ENCODE data around the gene OSBPL9.

DNA sequence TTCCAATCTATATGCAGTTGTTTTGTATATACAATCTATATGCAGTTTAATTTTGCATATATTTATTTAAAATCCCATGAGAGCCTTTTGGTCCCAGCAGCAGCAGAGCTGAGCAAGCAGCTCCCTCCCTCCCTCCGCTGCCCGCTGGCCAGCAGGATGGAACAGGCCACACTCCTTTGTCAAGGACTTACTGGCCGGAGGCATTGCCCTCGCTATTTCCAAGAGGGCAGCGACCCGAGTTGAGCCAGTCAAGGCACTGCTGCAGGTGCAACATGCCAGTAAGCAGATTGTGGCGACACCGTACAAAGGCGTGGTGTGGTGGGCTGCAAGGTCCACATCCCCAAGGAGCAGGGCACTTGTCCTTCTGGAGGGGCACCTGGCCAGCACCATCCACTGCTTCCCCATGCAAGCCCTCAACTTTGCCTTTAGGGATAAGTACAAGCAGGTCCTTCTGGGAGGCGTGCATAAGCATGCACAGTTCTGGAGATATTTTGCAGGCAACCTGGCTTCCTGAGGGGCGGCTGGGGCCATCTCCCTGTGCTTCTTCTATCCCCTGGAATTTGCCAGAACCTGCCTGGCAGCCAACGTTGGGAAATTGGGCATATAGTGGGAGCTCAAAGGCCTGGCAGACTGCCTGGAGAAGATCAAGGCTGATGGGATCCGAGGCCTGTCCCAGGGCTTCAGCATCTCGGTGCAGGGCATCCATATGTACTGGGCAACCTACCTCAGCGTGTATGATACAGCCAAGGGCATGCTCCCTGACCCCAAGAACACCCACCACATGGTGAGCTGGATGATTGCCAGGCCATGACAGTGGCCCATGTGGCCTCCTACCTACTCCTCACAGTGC, 92.2 kb downstream of the OSBPL9 start:
- TF ChIP-seq CTCF (optimal IDR thresholded peaks at IDR 0.05 in 1 of 3, IDR thresholded peaks at IDR 0.05 in 1 of 3, conservative IDR thresholded peaks at IDR 0.05 in 1 of 3; ENCODE audit: extremely low read depth in 1 of 3, insufficient read depth in 2 of 3, low read length in 3 of 3) (no peak), EZH2 (IDR thresholded peaks at IDR 0.05; ENCODE audit: low read length) (no peak)

Data from keratinocyte (primary cell).